ENCODE results near the gene GCNT4. TPM values are rescaled to one million over a fixed set of nuclear protein-coding genes. Genes with fewer than 3 reads are reported as not detected.

The GCNT4 gene
- total RNA-seq, 1 donor from 2014 or later: 1.9 TPM

DNA sequence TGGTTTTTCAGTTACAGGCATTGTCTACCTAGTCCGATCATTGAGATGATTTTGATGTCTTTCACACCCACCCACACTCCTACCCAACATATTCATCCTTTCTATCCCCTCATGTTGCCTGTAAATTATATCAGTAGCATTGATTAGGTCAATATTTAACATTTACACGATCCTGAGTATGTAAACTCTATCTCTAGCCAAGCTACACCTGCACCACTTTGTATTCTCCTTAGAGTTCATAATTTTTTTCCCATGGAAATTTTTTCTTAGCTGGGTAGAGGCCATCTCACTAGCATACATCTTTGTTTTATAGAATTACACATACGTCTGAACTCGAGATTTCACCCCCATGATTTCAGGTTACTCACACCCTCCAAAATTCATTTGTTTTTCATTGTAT lies 30.6 kb downstream of the GCNT4 start:
- H3K27ac ChIP-seq: no peak overlapping the region

DNA sequence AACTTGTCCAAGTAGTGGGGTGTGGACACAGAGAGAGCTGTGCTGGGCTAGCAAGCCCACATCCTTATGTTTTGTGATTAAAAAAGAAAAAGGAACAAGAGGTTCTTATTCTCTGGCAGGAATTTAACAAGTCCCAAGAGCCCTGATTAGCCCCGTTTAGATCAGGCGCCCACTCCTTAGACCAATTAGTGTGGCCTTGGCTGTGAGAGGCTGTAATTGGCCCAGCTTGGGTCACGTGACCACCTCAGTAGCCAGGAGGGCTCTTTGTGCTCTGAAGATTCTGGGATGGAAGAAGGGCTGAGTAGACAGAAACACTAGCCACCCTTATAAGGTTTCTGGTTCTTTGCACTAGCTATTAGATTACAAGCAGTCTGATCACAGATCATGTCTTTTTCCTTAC lies 31.1 kb downstream of the GCNT4 start:
- H3K36me3 ChIP-seq: no peaks in the 10 kb centered on the region
- intact Hi-C loops (cut with DNase I): no loop called here
- no peak overlapping the region for H3K27ac ChIP-seq
- no peak for DNase-seq
- H3K4me3 ChIP-seq: no peak overlapping the region
- no peak for TF ChIP-seq CTCF (IDR thresholded peaks at IDR 0.05)
- ATAC-seq: no peak
- no peaks in the 10 kb centered on the region for H3K4me1 ChIP-seq
- no peaks in the 10 kb centered on the region for H3K9me3 ChIP-seq
- H3K27me3 ChIP-seq (ENCODE audit: low read depth): no peaks in the 10 kb centered on the region

More for the DNA sequence above, 30.6 kb downstream of the GCNT4 start:
- no peak for TF ChIP-seq CTCF (IDR thresholded peaks at IDR 0.05)
- intact Hi-C loops (cut with DNase I): no loop called here
- no peaks in the 10 kb centered on the region for H3K4me1 ChIP-seq
- no peaks in the 10 kb centered on the region for H3K9me3 ChIP-seq
- H3K36me3 ChIP-seq: no peaks in the 10 kb centered on the region
- no peak for DNase-seq
- H3K27me3 ChIP-seq (ENCODE audit: low read depth): no peaks in the 10 kb centered on the region
- no peak for ATAC-seq
- no peak overlapping the region for H3K4me3 ChIP-seq

- DNase-seq (no peak), ATAC-seq (peak in 1 of 2 donors; percentile 11)
- Histone ChIP-seq H3K4me3 (no peak overlapping the region), H3K27ac (no peak overlapping the region), H3K36me3 (no peaks in the 10 kb centered on the region), H3K9me3 (no peaks in the 10 kb centered on the region), H3K4me1 (no peaks in the 10 kb centered on the region), H3K27me3 (ENCODE audit: low read depth) (no peaks in the 10 kb centered on the region)
- TF ChIP-seq CTCF (IDR thresholded peaks at IDR 0.05): no peak
- intact Hi-C loops (cut with DNase I): no loop called here
These were observed 32.2 kb downstream of the GCNT4 start for GRCh38 chr5:75020016-75020656.

- H3K27ac ChIP-seq: no peak overlapping the region
These were observed 33.4 kb downstream of the GCNT4 start for GRCh38 chr5:75018805-75019587.

DNA sequence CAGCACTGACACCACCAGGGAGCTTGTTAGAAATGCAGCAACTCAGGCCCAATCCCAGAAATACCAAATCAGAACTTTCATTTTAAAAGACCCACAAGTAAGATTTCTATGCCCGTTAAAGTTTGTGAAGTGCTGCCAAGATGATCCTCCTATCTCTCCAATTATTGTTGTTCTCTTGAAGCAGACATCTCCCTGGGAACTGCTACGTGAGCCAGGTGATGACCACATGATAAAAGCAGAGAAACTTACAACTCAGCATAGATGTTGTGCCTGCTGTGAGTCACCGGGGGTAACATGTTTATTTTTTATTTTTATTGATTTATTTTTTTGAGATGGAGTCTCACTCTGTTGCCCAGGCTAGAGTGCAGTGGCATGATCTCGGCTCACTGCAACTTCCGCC lies 34.4 kb downstream of the GCNT4 start:
- H3K36me3 ChIP-seq: no peaks in the 10 kb centered on the region
- H3K9me3 ChIP-seq: no peaks in the 10 kb centered on the region
- ATAC-seq (no peak), DNase-seq (no peak)
- no peaks in the 10 kb centered on the region for H3K4me1 ChIP-seq
- H3K27me3 ChIP-seq (ENCODE audit: low read depth): no peaks in the 10 kb centered on the region
- TF ChIP-seq CTCF (IDR thresholded peaks at IDR 0.05): no peak
- intact Hi-C loops (cut with DNase I): no loop called here
- H3K4me3 ChIP-seq: no peak overlapping the region
- no peak overlapping the region for H3K27ac ChIP-seq

More at GRCh38 chr5:75018805-75019587, 33.4 kb downstream of the GCNT4 start:
- Histone ChIP-seq H3K9me3 (no peaks in the 10 kb centered on the region), H3K4me1 (no peaks in the 10 kb centered on the region), H3K4me3 (no peak overlapping the region), H3K27me3 (ENCODE audit: low read depth) (no peaks in the 10 kb centered on the region), H3K36me3 (no peaks in the 10 kb centered on the region)
- no peak for TF ChIP-seq CTCF (IDR thresholded peaks at IDR 0.05)
- intact Hi-C loops (cut with DNase I): no loop called here
- DNase-seq (no peak), ATAC-seq (no peak)

All from lower lobe of right lung (tissue), 2 donors.